H1 (cell line): Measurements from ENCODE around the gene TNFRSF14. TPM values are rescaled to one million over a fixed set of nuclear protein-coding genes. Genes with fewer than 3 reads are reported as not detected.

ENCODE experiments used
- CTCF ChIA-PET: fragments of 300-600 bp; sonication (Branson Sonifier 250); formaldehyde crosslinking; loops from one replicate; lab custom pipeline; 2021; ENCODE audit not compliant: partially characterized antibody; lab: Charles Lee
- POLR2A ChIA-PET: fragments of 300-600 bp; sonication (Branson Sonifier 250); formaldehyde crosslinking; loops from one replicate; lab custom pipeline; 2021; ENCODE audit warnings: inconsistent platforms; ENCODE audit not compliant: partially characterized antibody; lab: Charles Lee
- DNase-seq, 2 experiments: peaks; one replicate each; pipeline versions ENCODE4 v3.0.0 to v3.0.0-alpha.2; 2010 to 2022; ENCODE audit warnings: low spot score in 2 of 2, low read depth in 1 of 2, mixed read lengths in 1 of 2
- FAIRE-seq: peaks from 2 replicates; lab custom pipeline; 2011; peaks lifted over from hg19 to GRCh38; lab: Jason Lieb, UNC
- H2AFZ ChIP-seq: 2 replicates; pipeline ENCODE4 v1.8.1; 2012; ENCODE audit warnings: low read length, inconsistent platforms
- H2AK5ac ChIP-seq: 2 replicates; pipeline ENCODE4 v1.6.1; 2013; ENCODE audit warnings: low read depth, low read length
- H2BK120ac ChIP-seq: replicated peaks from 2 replicates; pipeline ENCODE3; 2013; ENCODE audit warnings: low read depth, low read length, inconsistent platforms
- H2BK12ac ChIP-seq: 2 replicates; pipeline ENCODE4 v1.6.1; 2013; ENCODE audit warnings: low read depth, low read length
- H2BK15ac ChIP-seq: 2 replicates; pipeline ENCODE4 v1.6.1; 2013; ENCODE audit warnings: low read length
- H2BK20ac ChIP-seq: 2 replicates; pipeline ENCODE4 v1.6.1; 2013; ENCODE audit warnings: low read length
- H2BK5ac ChIP-seq: 2 replicates; pipeline ENCODE4 v1.6.1; 2013; ENCODE audit warnings: low read depth, low read length
- H3K14ac ChIP-seq: 2 replicates; pipeline ENCODE4 v1.6.1; 2013; ENCODE audit warnings: inconsistent platforms; ENCODE audit not compliant: insufficient read length
- H3K18ac ChIP-seq: 2 replicates; pipeline ENCODE4 v1.6.1; 2013; ENCODE audit warnings: low read length; ENCODE audit errors: extremely low read depth
- H3K23ac ChIP-seq: 2 replicates; pipeline ENCODE4 v1.6.1; 2013; ENCODE audit warnings: inconsistent platforms; ENCODE audit not compliant: insufficient read length
- H3K23me2 ChIP-seq: 2 replicates; pipeline ENCODE4 v1.6.1; 2013; ENCODE audit warnings: low read depth, low read length
- H3K27ac ChIP-seq: 2 replicates; pipeline ENCODE4 v1.6.1; 2011; ENCODE audit warnings: low read depth, low read length, inconsistent platforms
- H3K27me3 ChIP-seq, 4 experiments: replicated peaks in 1 of 4; 1 replicate in 1 of 4; 2 replicates in 3 of 4; pipeline versions ENCODE4 v1.6.1 to v1.8.1; 2011 to 2013; ENCODE audit warnings: low read length in 3 of 4, mild to moderate bottlenecking in 3 of 4, inconsistent platforms in 2 of 4, mixed read lengths in 2 of 4, moderate library complexity in 1 of 4; ENCODE audit not compliant: control insufficient read depth in 3 of 4, insufficient read depth in 3 of 4; ENCODE audit errors: extremely low read depth in 1 of 4
- H3K36me3 ChIP-seq, 4 experiments: 2 replicates each; pipeline versions ENCODE4 v1.6.1 to v1.8.1; 2011 to 2013; ENCODE audit warnings: mild to moderate bottlenecking in 4 of 4, low read length in 3 of 4, moderate library complexity in 2 of 4, control low read depth in 1 of 4, inconsistent platforms in 1 of 4; ENCODE audit not compliant: insufficient read depth in 4 of 4, control insufficient read depth in 2 of 4
- H3K4ac ChIP-seq: replicated peaks from 2 replicates; pipeline ENCODE3; 2013; ENCODE audit warnings: low read length, low read depth, mixed read lengths, inconsistent platforms; ENCODE audit not compliant: insufficient read length
- H3K4me1 ChIP-seq, 4 experiments: replicated peaks in 1 of 4; 1 replicate in 1 of 4; 2 replicates in 3 of 4; pipeline versions ENCODE4 v1.6.1 to v1.8.1; 2011 to 2013; ENCODE audit warnings: low read length in 3 of 4, inconsistent platforms in 2 of 4, mixed read lengths in 1 of 4; ENCODE audit not compliant: insufficient read depth in 4 of 4, control insufficient read depth in 3 of 4
- H3K4me2 ChIP-seq, 2 experiments: 2 replicates each; pipeline versions ENCODE4 v1.6.1 to v1.8.1; 2011 to 2013; ENCODE audit warnings: low read depth in 2 of 2, low read length in 2 of 2, control low read depth in 1 of 2, inconsistent platforms in 1 of 2, mild to moderate bottlenecking in 1 of 2; ENCODE audit not compliant: insufficient read depth in 1 of 2
- H3K4me3 ChIP-seq, 4 experiments: fragments of 200-600, 300-600 bp in 1 of 4; sonication (generic), shearing (Covaris generic), sonication (Bioruptor Twin) in 1 of 4; 2 replicates each; pipeline versions ENCODE4 v1.5.1 to v1.8.1; 2011 to 2016; ENCODE audit warnings: low read length in 4 of 4, low read depth in 3 of 4, control low read depth in 2 of 4, inconsistent platforms in 2 of 4, mild to moderate bottlenecking in 2 of 4, mixed read lengths in 1 of 4, moderate library complexity in 1 of 4; ENCODE audit not compliant: insufficient read depth in 2 of 4; ENCODE audit errors: extremely low read depth in 1 of 4
- H3K56ac ChIP-seq: replicated peaks from 2 replicates; pipeline ENCODE3; 2013; ENCODE audit warnings: low read depth, mild to moderate bottlenecking, mixed read lengths, low read length, inconsistent platforms; ENCODE audit not compliant: insufficient read length
- H3K79me1 ChIP-seq: 2 replicates; pipeline ENCODE4 v1.6.1; 2013; ENCODE audit warnings: low read depth, low read length, control low read depth
- H3K79me2 ChIP-seq, 2 experiments: 2 replicates each; pipeline versions ENCODE4 v1.6.1 to v1.8.1; 2012 to 2013; ENCODE audit warnings: low read length in 2 of 2, mild to moderate bottlenecking in 2 of 2, inconsistent platforms in 1 of 2; ENCODE audit not compliant: insufficient read depth in 2 of 2, control insufficient read depth in 1 of 2
- H3K9ac ChIP-seq, 4 experiments: replicated peaks in 1 of 4; 1 replicate in 1 of 4; 2 replicates in 3 of 4; pipeline versions ENCODE4 v1.6.1 to v1.8.1; 2011 to 2013; ENCODE audit warnings: low read depth in 3 of 4, low read length in 3 of 4, control low read depth in 2 of 4, mild to moderate bottlenecking in 2 of 4, moderate library complexity in 2 of 4, inconsistent platforms in 1 of 4; ENCODE audit errors: extremely low read depth in 1 of 4
- H3K9me3 ChIP-seq, 2 experiments: 2 replicates each; pipeline versions ENCODE4 v1.6.1 to v1.8.1; 2012 to 2013; ENCODE audit warnings: mild to moderate bottlenecking in 2 of 2, moderate library complexity in 2 of 2, control low read depth in 1 of 2, inconsistent platforms in 1 of 2, low read depth in 1 of 2, low read length in 1 of 2, mixed read lengths in 1 of 2; ENCODE audit not compliant: insufficient read depth in 2 of 2
- H4K20me1 ChIP-seq, 2 experiments: replicated peaks in 1 of 2; 2 replicates each; pipeline versions ENCODE3 to v1.8.1; 2011 to 2013; ENCODE audit warnings: inconsistent platforms in 2 of 2, low read length in 2 of 2, mild to moderate bottlenecking in 1 of 2; ENCODE audit not compliant: insufficient read depth in 2 of 2, control insufficient read depth in 1 of 2
- H4K5ac ChIP-seq: 2 replicates; pipeline ENCODE4 v1.6.1; 2013; ENCODE audit warnings: low read length, low read depth, mixed read lengths, inconsistent platforms; ENCODE audit not compliant: insufficient read length
- H4K8ac ChIP-seq: 2 replicates; pipeline ENCODE4 v1.8.0; 2013; ENCODE audit warnings: mild to moderate bottlenecking, moderate library complexity, low read length, inconsistent platforms; ENCODE audit not compliant: insufficient read depth; ENCODE audit errors: extremely low read depth
- H4K91ac ChIP-seq: replicated peaks from 2 replicates; pipeline ENCODE3; 2013; ENCODE audit warnings: low read length, mixed read lengths, inconsistent platforms; ENCODE audit not compliant: insufficient read length
- BACH1 ChIP-seq: IDR thresholded peaks from 2 replicates; pipeline ENCODE4 v1.6.1; 2012; ENCODE audit warnings: low read length, improper control_type of control experiment
- CREB1 ChIP-seq: IDR thresholded peaks from 2 replicates; pipeline ENCODE4 v1.6.1; 2012; ENCODE audit warnings: inconsistent platforms
- HDAC2 ChIP-seq, 2 experiments: fragments of 300-600 bp in 1 of 2; sonication (generic) in 1 of 2; IDR thresholded peaks; 2 replicates each; pipeline ENCODE4 v1.6.1; 2011 to 2012; ENCODE audit warnings: low read depth in 2 of 2, low read length in 2 of 2, mild to moderate bottlenecking in 2 of 2, moderate library complexity in 2 of 2, borderline replicate concordance in 1 of 2, inconsistent platforms in 1 of 2
- KDM4A ChIP-seq: IDR thresholded peaks from one replicate; pipeline ENCODE4 v1.7.1; 2012; ENCODE audit warnings: low read depth, mild to moderate bottlenecking, moderate library complexity, low read length, inconsistent platforms; ENCODE audit not compliant: severe bottlenecking
- SP1 ChIP-seq: IDR thresholded peaks from 2 replicates; pipeline ENCODE4 v1.6.1; 2011; ENCODE audit warnings: low read depth, low read length
- SRF ChIP-seq: IDR thresholded peaks from 2 replicates; pipeline ENCODE4 v1.6.1; 2011; ENCODE audit warnings: mild to moderate bottlenecking, low read depth, low read length, moderate library complexity
- WGBS, 2 experiments: shearing (Covaris generic) in 1 of 2; methylation state at CpG; one replicate each; pipeline versions ENCODE4 v1.1.6 to v1.1.7; 2013 to 2015; ENCODE audit warnings: low lambda C conversion rate in 2 of 2, mixed read lengths in 2 of 2, inconsistent platforms in 1 of 2, low coverage in 1 of 2, missing lambda C conversion rate in 1 of 2; ENCODE audit not compliant: insufficient replicate concordance in 2 of 2, insufficient coverage in 1 of 2, insufficient read length in 1 of 2; ENCODE audit errors: extremely low coverage in 1 of 2, missing lambda C conversion rate in 1 of 2; 5-methylcytosine and 5-hydroxymethylcytosine counted together
- polyA plus RNA-seq, 7 experiments: library from polyadenylated mRNA; depleted of rRNA in 3 of 7; stranded (reverse) in 5 of 7; unstranded in 2 of 7; fragments of >200 nt in 5 of 7; fragments of 200-250 nt in 2 of 7; gene quantifications; 1 replicate in 5 of 7; 2 replicates in 1 of 7; 4 replicates in 1 of 7; pipeline versions ENCODE4 v1.2.1 to v1.2.3, GENCODE V29; 2011 to 2013; ENCODE audit warnings: missing spikeins in 2 of 7, mixed read lengths in 2 of 7
- total RNA-seq: library from RNA; stranded (reverse); fragmentation: NEBNext Ultra II Directional; extraction: Animal tissue kit (Norgen Biotek cat#: 25700); gene quantifications from 2 replicates; pipeline ENCODE4 v1.2.1, GENCODE V29; 2021

TNFRSF14 gene
- total and polyA plus RNA-seq, 2 of the 8 experiments (the other 6 are each of a cell fraction or from before 2014, with no cell fraction given), result 0.36 to 0.50 TPM

- H3K27me3 ChIP-seq, result peaks cover 0 to 3% (median 0%) of the 10 kb centered on the region in 4 experiments; a peak in 1 of 7 replicates
- no peak overlapping the region for H3K14ac ChIP-seq
- H2BK120ac ChIP-seq, result no peak overlapping the region
- FAIRE-seq (no peak), DNase-seq (peak; percentile 31 to 64)
- H3K4me1 ChIP-seq, result peaks cover 0 to 3% (median 0%) of the 10 kb centered on the region in 4 experiments; a peak in 2 of 7 replicates
- 0 out of 2 replicates have a peak overlapping the region, but pooled peaks have one; percentile 3 for H2BK12ac ChIP-seq
- H3K18ac ChIP-seq, result no peak overlapping the region
- H4K5ac ChIP-seq, result no peak overlapping the region
- peak overlapping the region in 2 of 4 experiments; percentile 3 to 52; a peak in 3 of 8 replicates for H3K4me3 ChIP-seq
- no peaks in the 10 kb centered on the region for H3K23me2 ChIP-seq
- H3K4ac ChIP-seq, result no peak overlapping the region
- no peaks in the 10 kb centered on the region for H3K79me1 ChIP-seq
- H4K8ac ChIP-seq, result no peak overlapping the region; the same call in 1 of the 2 replicates
- H4K20me1 ChIP-seq, result no peaks in the 10 kb centered on the region
- ChIA-PET CTCF (interaction anchor here (0.9 kb wide), 1 partner anchor 18 kb away, joined by 4 read pairs; no protein-coding TSS in a partner anchor), POLR2A (no interaction called here)
- no peak overlapping the region for H2AFZ ChIP-seq
- no peak overlapping the region for H3K23ac ChIP-seq
- peaks cover 2 to 8% of the 10 kb centered on the region in 2 experiments; a peak in 3 of 4 replicates for H3K9me3 ChIP-seq
- H4K91ac ChIP-seq, result no peak overlapping the region
- no peak overlapping the region for H3K56ac ChIP-seq
- H2BK20ac ChIP-seq, result no peak overlapping the region
- WGBS, 2 experiments, result 16% methylated on average over 22 of the region's 24 CpGs; no CpG with 5 or more reads in 1 of the 2 experiments
- H2BK15ac ChIP-seq, result no peak overlapping the region
- H2AK5ac ChIP-seq, result no peak overlapping the region
- H2BK5ac ChIP-seq, result no peak overlapping the region
- H3K4me2 ChIP-seq, result peak overlapping the region; percentile 4 to 53; a peak in 3 of 4 replicates
- H3K79me2 ChIP-seq, result no peaks in the 10 kb centered on the region
- peak; percentile 79 for TF ChIP-seq KDM4A
- peak in 1 of 2 experiments; percentile 32; a peak in 1 of 4 replicates for TF ChIP-seq HDAC2 (IDR thresholded peaks at IDR 0.05; ENCODE audit: borderline replicate concordance in 1 of 2, low read depth in 2 of 2, low read length in 2 of 2)
- TF ChIP-seq SRF, result no peak
- peak; percentile 8; the same call in 1 of the 2 replicates for TF ChIP-seq BACH1
- TF ChIP-seq CREB1, result peak; percentile 49; the same call in 1 of the 2 replicates
- peak; percentile 74; the same call in 1 of the 2 replicates for TF ChIP-seq SP1
- no peak overlapping the region for H3K27ac ChIP-seq
- no peak overlapping the region for H3K9ac ChIP-seq
- H3K36me3 ChIP-seq, result no peaks in the 10 kb centered on the region
These were observed 54.9 kb downstream of the TNFRSF14 start for GRCh38 chr1:2611031-2611501.
